ENCODE data around the gene ZYX.

DNA sequence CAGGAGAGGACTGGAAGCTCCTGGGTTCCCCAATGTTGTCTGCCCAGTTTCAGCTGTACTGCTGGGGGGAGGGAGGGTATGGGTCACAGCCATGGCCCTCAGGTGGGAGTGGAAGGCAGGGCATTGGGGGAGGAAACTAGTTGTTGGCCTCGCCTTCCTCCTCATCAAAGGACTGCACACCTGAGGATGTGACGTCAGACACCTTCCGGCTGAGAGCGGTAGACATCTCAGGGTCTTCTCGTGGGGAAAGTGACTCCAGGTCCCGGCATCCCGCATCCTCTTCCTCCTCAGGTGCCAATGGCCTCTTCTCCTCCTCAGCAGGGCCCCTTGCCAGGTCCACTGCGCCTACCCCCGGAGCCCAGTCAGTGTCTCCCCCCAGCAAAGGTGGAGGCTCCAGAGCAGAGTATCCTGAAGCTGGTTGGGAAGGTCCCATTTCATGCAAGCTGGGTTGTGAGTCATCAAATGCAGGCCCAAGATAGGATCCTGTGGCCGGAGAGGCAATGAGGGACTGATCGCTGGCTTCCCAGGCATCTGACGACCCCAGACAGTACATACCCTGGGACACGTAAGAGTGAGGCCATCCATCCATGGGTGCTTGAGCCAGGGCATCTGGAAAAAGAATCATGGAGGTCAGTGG lies 24.6 kb upstream of the ZYX start:
- TF ChIP-seq POLR2A (IDR thresholded peaks at IDR 0.05; ENCODE audit: low read depth, low read length) = no peak
- TF ChIP-seq POLR2AphosphoS5 (IDR thresholded peaks at IDR 0.05; ENCODE audit: low read depth, low read length) = no peak

All from GM12892 (cell line).